Astrocyte (in vitro differentiated cells and primary cell): ENCODE data around the gene SLC39A2. TPM values are rescaled to one million over a fixed set of nuclear protein-coding genes. Genes with fewer than 3 reads are reported as not detected.

Source experiments
- DNase-seq: peaks from one replicate; pipeline ENCODE4 v3.0.0-alpha.2; 2010; ENCODE audit warnings: low read depth
- FAIRE-seq: peaks from 2 replicates; lab custom pipeline; 2011; peaks lifted over from hg19 to GRCh38; lab: Jason Lieb, UNC
- H2AFZ ChIP-seq: 2 replicates; pipeline ENCODE4 v1.6.0; 2012; ENCODE audit warnings: low read depth, low read length, inconsistent platforms
- H3K27ac ChIP-seq: 2 replicates; pipeline ENCODE4 v1.5.1; 2011; ENCODE audit warnings: low read depth, low read length, inconsistent platforms
- H3K27me3 ChIP-seq: 2 replicates; pipeline ENCODE4 v1.6.0; 2011; ENCODE audit warnings: low read length, inconsistent platforms; ENCODE audit not compliant: insufficient read depth
- H3K36me3 ChIP-seq: 2 replicates; pipeline ENCODE4 v1.5.1; 2011; ENCODE audit warnings: low read length, inconsistent platforms; ENCODE audit not compliant: insufficient read depth
- H3K4me1 ChIP-seq: 2 replicates; pipeline ENCODE4 v1.5.1; 2011; ENCODE audit warnings: low read length, inconsistent platforms; ENCODE audit not compliant: insufficient read depth
- H3K4me2 ChIP-seq: 2 replicates; pipeline ENCODE4 v1.6.0; 2012; ENCODE audit warnings: low read length, inconsistent platforms
- H3K4me3 ChIP-seq: 2 replicates; pipeline ENCODE4 v1.5.1; 2011; ENCODE audit warnings: low read depth, mild to moderate bottlenecking, low read length, inconsistent platforms; ENCODE audit not compliant: insufficient read depth
- H3K79me2 ChIP-seq: 2 replicates; pipeline ENCODE4 v1.6.0; 2012; ENCODE audit warnings: mild to moderate bottlenecking, low read length, inconsistent platforms; ENCODE audit not compliant: insufficient read depth
- H3K9ac ChIP-seq: 2 replicates; pipeline ENCODE4 v1.6.0; 2012; ENCODE audit warnings: mild to moderate bottlenecking, low read length, inconsistent platforms
- H3K9me3 ChIP-seq: 2 replicates; pipeline ENCODE4 v1.5.1; 2012; ENCODE audit warnings: low read depth, mild to moderate bottlenecking, low read length, inconsistent platforms; ENCODE audit not compliant: insufficient read depth
- H4K20me1 ChIP-seq: 2 replicates; pipeline ENCODE4 v1.6.0; 2012; ENCODE audit warnings: low read length, inconsistent platforms; ENCODE audit not compliant: insufficient read depth
- H3K27ac Mint-ChIP-seq: one replicate; pipeline ENCODE4 v1.8.0; 2021; ENCODE audit warnings: mild to moderate bottlenecking, mixed read lengths; ENCODE audit not compliant: unreplicated experiment
- H3K27me3 Mint-ChIP-seq: one replicate; pipeline ENCODE4 v1.8.0; 2021; ENCODE audit warnings: low read depth, mixed read lengths; ENCODE audit not compliant: unreplicated experiment
- H3K36me3 Mint-ChIP-seq: one replicate; pipeline ENCODE4 v1.8.0; 2021; ENCODE audit warnings: low read depth, mixed read lengths; ENCODE audit not compliant: unreplicated experiment
- H3K4me1 Mint-ChIP-seq: one replicate; pipeline ENCODE4 v1.8.0; 2021; ENCODE audit warnings: low read depth, mixed read lengths; ENCODE audit not compliant: unreplicated experiment
- H3K4me3 Mint-ChIP-seq: one replicate; pipeline ENCODE4 v1.8.0; 2021; ENCODE audit warnings: mild to moderate bottlenecking, moderate library complexity, mixed read lengths; ENCODE audit not compliant: unreplicated experiment
- H3K9me3 Mint-ChIP-seq: one replicate; pipeline ENCODE4 v1.8.0; 2021; ENCODE audit warnings: mild to moderate bottlenecking, mixed read lengths; ENCODE audit not compliant: unreplicated experiment
- EZH2 ChIP-seq: IDR thresholded peaks from 2 replicates; pipeline ENCODE4 v1.6.1; 2012; ENCODE audit warnings: mild to moderate bottlenecking, low read length, inconsistent platforms; ENCODE audit not compliant: insufficient read depth
- total RNA-seq: library from RNA; stranded (reverse); gene quantifications from 2 replicates; pipeline ENCODE4 v1.2.1, GENCODE V29; 2021
- TF ChIP-seq, protein P1 (sequence below): IDR thresholded peaks from 2 replicates; pipeline ENCODE4 v1.5.1; 2011; ENCODE audit warnings: low read depth, mild to moderate bottlenecking, inconsistent platforms, low read length, moderate library complexity; ENCODE audit not compliant: insufficient read depth

Gene SLC39A2
- total RNA-seq, 1 donor from 2014 or later = 0.30 TPM

DNA sequence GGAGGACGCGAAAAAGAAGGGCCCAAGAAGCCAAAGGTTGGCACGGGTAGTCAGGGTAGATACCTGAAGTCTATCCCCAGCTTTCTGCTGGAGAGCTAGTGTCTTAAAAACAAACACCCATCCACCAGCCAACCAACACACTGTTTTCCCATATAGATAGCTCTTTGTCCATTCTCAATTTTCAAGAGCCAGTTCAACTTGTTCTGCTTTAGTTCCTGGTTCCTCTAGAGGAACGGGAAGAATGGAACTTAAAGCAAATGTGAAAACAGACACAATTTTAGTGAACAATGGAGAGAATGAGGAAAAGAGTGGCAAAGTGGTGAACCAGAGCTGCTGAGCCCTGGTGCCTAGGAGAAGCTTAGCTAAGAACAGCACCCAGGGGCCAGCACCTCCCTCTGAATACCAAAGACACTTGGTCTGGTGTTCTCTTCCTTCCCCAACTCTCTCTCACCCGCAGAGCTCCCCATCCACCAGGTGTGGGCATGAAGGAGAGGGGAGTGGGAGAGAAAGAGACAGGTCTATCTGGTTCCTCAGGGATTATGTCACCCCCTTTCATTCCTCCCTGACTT is 22.0 kb downstream of the SLC39A2 start:
- H3K4me2 ChIP-seq = no peak overlapping the region
- H3K4me1 ChIP-seq = peaks cover 11% of the 10 kb centered on the region
- no peaks in the 10 kb centered on the region for H3K79me2 ChIP-seq
- no peaks in the 10 kb centered on the region for H3K36me3 ChIP-seq
- H4K20me1 ChIP-seq = no peaks in the 10 kb centered on the region
- H3K36me3 Mint-ChIP-seq = peaks cover 8% of the 10 kb centered on the region
- H3K9me3 ChIP-seq = no peaks in the 10 kb centered on the region
- no peak for TF ChIP-seq EZH2
- TF ChIP-seq, protein P1, sequence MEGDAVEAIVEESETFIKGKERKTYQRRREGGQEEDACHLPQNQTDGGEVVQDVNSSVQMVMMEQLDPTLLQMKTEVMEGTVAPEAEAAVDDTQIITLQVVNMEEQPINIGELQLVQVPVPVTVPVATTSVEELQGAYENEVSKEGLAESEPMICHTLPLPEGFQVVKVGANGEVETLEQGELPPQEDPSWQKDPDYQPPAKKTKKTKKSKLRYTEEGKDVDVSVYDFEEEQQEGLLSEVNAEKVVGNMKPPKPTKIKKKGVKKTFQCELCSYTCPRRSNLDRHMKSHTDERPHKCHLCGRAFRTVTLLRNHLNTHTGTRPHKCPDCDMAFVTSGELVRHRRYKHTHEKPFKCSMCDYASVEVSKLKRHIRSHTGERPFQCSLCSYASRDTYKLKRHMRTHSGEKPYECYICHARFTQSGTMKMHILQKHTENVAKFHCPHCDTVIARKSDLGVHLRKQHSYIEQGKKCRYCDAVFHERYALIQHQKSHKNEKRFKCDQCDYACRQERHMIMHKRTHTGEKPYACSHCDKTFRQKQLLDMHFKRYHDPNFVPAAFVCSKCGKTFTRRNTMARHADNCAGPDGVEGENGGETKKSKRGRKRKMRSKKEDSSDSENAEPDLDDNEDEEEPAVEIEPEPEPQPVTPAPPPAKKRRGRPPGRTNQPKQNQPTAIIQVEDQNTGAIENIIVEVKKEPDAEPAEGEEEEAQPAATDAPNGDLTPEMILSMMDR = no peak
- DNase-seq = no peak
- no peak overlapping the region for H3K4me3 ChIP-seq
- peaks cover 15% of the 10 kb centered on the region for H3K4me1 Mint-ChIP-seq
- FAIRE-seq = no peak
- peaks cover 31% of the 10 kb centered on the region for H3K27me3 Mint-ChIP-seq
- peaks cover 23% of the 10 kb centered on the region for H3K27me3 ChIP-seq
- peaks cover 5% of the 10 kb centered on the region for H3K9me3 Mint-ChIP-seq
- H3K27ac ChIP-seq = no peak overlapping the region
- H3K27ac Mint-ChIP-seq = no peak overlapping the region
- H3K4me3 Mint-ChIP-seq = peak overlapping the region; percentile 40
- H2AFZ ChIP-seq = no peak overlapping the region
- H3K9ac ChIP-seq = no peak overlapping the region

DNA sequence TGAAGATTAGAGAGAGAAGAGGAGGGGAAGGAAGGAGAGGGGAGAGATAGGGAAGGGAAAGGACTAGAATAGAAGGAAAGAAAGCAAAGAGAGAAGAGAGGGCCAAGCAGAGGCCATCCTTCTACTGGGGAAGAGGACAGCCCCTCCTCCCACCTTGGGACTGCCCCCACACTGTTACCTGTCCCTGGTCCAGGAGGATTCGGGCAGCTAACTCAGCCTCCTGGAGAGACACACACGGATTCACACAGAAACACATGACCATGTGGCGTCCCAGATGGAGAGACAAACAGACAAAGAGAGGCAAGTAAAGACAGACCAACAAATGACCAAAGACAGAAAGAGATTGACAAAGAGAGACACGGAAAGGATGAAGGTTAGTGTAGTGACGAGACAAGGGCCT is 23.6 kb downstream of the SLC39A2 start:
- Mint-ChIP-seq H3K4me1 (peaks cover 19% of the 10 kb centered on the region), H3K27ac (no peak overlapping the region), H3K9me3 (peaks cover 5% of the 10 kb centered on the region), H3K36me3 (peaks cover 6% of the 10 kb centered on the region), H3K27me3 (peaks cover 31% of the 10 kb centered on the region), H3K4me3 (no peak overlapping the region)
- no peak overlapping the region for H3K27ac ChIP-seq
- H3K27me3 ChIP-seq = peaks cover 23% of the 10 kb centered on the region
- FAIRE-seq = no peak
- H3K79me2 ChIP-seq = no peaks in the 10 kb centered on the region
- H3K36me3 ChIP-seq = no peaks in the 10 kb centered on the region
- TF ChIP-seq, protein P1 = no peak
- TF ChIP-seq EZH2 = no peak
- no peak overlapping the region for H2AFZ ChIP-seq
- no peak overlapping the region for H3K9ac ChIP-seq
- no peak for DNase-seq
- no peak overlapping the region for H3K4me3 ChIP-seq
- no peaks in the 10 kb centered on the region for H3K9me3 ChIP-seq
- H3K4me2 ChIP-seq = no peak overlapping the region
- H4K20me1 ChIP-seq = no peaks in the 10 kb centered on the region
- H3K4me1 ChIP-seq = peaks cover 9% of the 10 kb centered on the region

DNA sequence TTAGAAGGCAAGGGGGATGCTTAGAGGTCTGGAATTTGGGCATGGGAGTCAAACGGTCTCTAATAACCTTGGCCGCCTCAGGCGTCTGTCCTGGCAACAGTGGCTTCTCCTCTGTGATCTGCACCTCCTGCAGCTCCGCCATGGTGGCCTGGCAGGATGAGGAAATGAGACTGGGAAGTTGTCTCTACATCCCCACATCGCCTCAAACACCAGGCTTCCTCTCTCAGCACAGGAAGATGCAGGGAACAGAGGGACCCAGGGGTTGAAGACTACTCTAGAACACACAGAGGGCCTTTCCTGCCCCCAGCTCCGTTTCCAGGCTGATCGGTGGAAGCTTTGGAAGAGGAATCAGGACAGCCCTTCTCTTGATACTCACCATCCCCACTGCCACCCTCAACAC is 24.1 kb downstream of the SLC39A2 start:
- FAIRE-seq = no peak

More for the DNA sequence above, 24.1 kb downstream of the SLC39A2 start:
- no peak for DNase-seq
- Mint-ChIP-seq H3K9me3 (peaks cover 5% of the 10 kb centered on the region), H3K27ac (no peak overlapping the region), H3K36me3 (peaks cover 6% of the 10 kb centered on the region), H3K4me1 (peaks cover 18% of the 10 kb centered on the region), H3K27me3 (peaks cover 31% of the 10 kb centered on the region), H3K4me3 (no peak overlapping the region)
- no peaks in the 10 kb centered on the region for H3K36me3 ChIP-seq
- no peak overlapping the region for H3K27ac ChIP-seq
- H3K27me3 ChIP-seq = peaks cover 23% of the 10 kb centered on the region
- peaks cover 7% of the 10 kb centered on the region for H3K4me1 ChIP-seq
- TF ChIP-seq, protein P1 = no peak
- no peak for TF ChIP-seq EZH2
- H3K9ac ChIP-seq = no peak overlapping the region
- H3K4me3 ChIP-seq = no peak overlapping the region
- H4K20me1 ChIP-seq = no peaks in the 10 kb centered on the region
- no peaks in the 10 kb centered on the region for H3K79me2 ChIP-seq
- H3K9me3 ChIP-seq = no peaks in the 10 kb centered on the region
- H2AFZ ChIP-seq = no peak overlapping the region
- H3K4me2 ChIP-seq = no peak overlapping the region
